CD14-positive monocyte (primary cell): ENCODE measurements around the gene NABP1. TPM values are rescaled to one million over a fixed set of nuclear protein-coding genes. Genes with fewer than 3 reads are reported as not detected.

Experiments
- DNase-seq, 3 donors: peaks; one replicate each; pipeline ENCODE4 v3.0.0-alpha.2; 2011 to 2022
- H2AFZ ChIP-seq: 2 replicates; pipeline ENCODE4 v1.6.0; 2012; ENCODE audit warnings: mild to moderate bottlenecking, low read depth, low read length, inconsistent platforms; ENCODE audit not compliant: insufficient read depth, poor library complexity, severe bottlenecking
- H3K27ac ChIP-seq, 2 donors: 1 replicate in 1 of 2; 2 replicates in 1 of 2; pipeline ENCODE4 v1.5.1; 2012 to 2013; ENCODE audit warnings: low read length in 2 of 2, control low read depth in 1 of 2, inconsistent platforms in 1 of 2, low read depth in 1 of 2, mild to moderate bottlenecking in 1 of 2
- H3K27me3 ChIP-seq, 2 donors: one replicate each; pipeline versions ENCODE4 v1.6.0 to v1.6.1; 2011 to 2013; ENCODE audit warnings: low read length in 2 of 2; ENCODE audit not compliant: control insufficient read depth in 2 of 2, insufficient read depth in 2 of 2
- H3K36me3 ChIP-seq, 2 donors: replicated peaks in 1 of 2; 1 replicate in 1 of 2; 2 replicates in 1 of 2; pipeline versions ENCODE4 v1.5.1 to v1.6.1; 2012 to 2013; ENCODE audit warnings: low read length in 2 of 2, control low read depth in 1 of 2, inconsistent platforms in 1 of 2, mild to moderate bottlenecking in 1 of 2; ENCODE audit not compliant: insufficient read depth in 2 of 2, control insufficient read depth in 1 of 2
- H3K4me1 ChIP-seq, 2 donors: 1 replicate in 1 of 2; 2 replicates in 1 of 2; pipeline versions ENCODE4 v1.5.1 to v1.6.1; 2012 to 2013; ENCODE audit warnings: low read length in 2 of 2, control low read depth in 1 of 2, inconsistent platforms in 1 of 2, mild to moderate bottlenecking in 1 of 2, moderate library complexity in 1 of 2; ENCODE audit not compliant: insufficient read depth in 2 of 2, control insufficient read depth in 1 of 2
- H3K4me2 ChIP-seq: replicated peaks from 2 replicates; pipeline ENCODE3; 2012; ENCODE audit warnings: low read length, moderate library complexity, mild to moderate bottlenecking; ENCODE audit not compliant: poor library complexity, severe bottlenecking; ENCODE audit errors: extremely low read depth
- H3K4me3 ChIP-seq, 3 experiments: fragments of 200-600 bp in 1 of 3; sonication (generic) in 1 of 3; replicated peaks in 1 of 3; 1 replicate in 2 of 3; 2 replicates in 1 of 3; pipeline ENCODE4 v1.5.1; 2011 to 2013; ENCODE audit warnings: low read length in 3 of 3, mild to moderate bottlenecking in 3 of 3, control low read depth in 2 of 3, low read depth in 2 of 3, inconsistent platforms in 1 of 3, moderate library complexity in 1 of 3
- H3K79me2 ChIP-seq: 2 replicates; pipeline ENCODE4 v1.6.0; 2012; ENCODE audit warnings: mild to moderate bottlenecking, control low read depth, inconsistent platforms, low read length, moderate library complexity; ENCODE audit not compliant: insufficient read depth
- H3K9ac ChIP-seq: 2 replicates; pipeline ENCODE4 v1.6.0; 2017; ENCODE audit warnings: low read length, mild to moderate bottlenecking; ENCODE audit not compliant: insufficient read depth, poor library complexity, severe bottlenecking
- H3K9me3 ChIP-seq, 2 donors: replicated peaks in 1 of 2; 1 replicate in 1 of 2; 2 replicates in 1 of 2; pipeline versions ENCODE4 v1.5.1 to v1.6.1; 2012 to 2013; ENCODE audit warnings: low read length in 2 of 2, control low read depth in 1 of 2; ENCODE audit not compliant: control insufficient read depth in 1 of 2, insufficient read depth in 1 of 2
- H4K20me1 ChIP-seq: 2 replicates; pipeline ENCODE4 v1.6.0; 2012; ENCODE audit warnings: mild to moderate bottlenecking, low read length, control low read depth, moderate library complexity; ENCODE audit not compliant: insufficient read depth
- H3K27ac Mint-ChIP-seq, 7 donors: one replicate each; pipeline ENCODE4 v1.8.0; 2020; ENCODE audit warnings: mild to moderate bottlenecking in 7 of 7, mixed read lengths in 7 of 7, moderate library complexity in 6 of 7, inconsistent platforms in 2 of 7
- H3K27me3 Mint-ChIP-seq, 3 donors: one replicate each; pipeline ENCODE4 v1.8.0; 2021 to 2022; ENCODE audit warnings: low read depth in 3 of 3, mild to moderate bottlenecking in 3 of 3, mixed read lengths in 3 of 3, moderate library complexity in 3 of 3, inconsistent platforms in 1 of 3
- H3K36me3 Mint-ChIP-seq, 2 donors: one replicate each; pipeline ENCODE4 v1.8.0; 2020; ENCODE audit warnings: mixed read lengths in 2 of 2, inconsistent platforms in 1 of 2, mild to moderate bottlenecking in 1 of 2
- H3K4me1 Mint-ChIP-seq: one replicate; pipeline ENCODE4 v1.8.0; 2020; ENCODE audit warnings: mild to moderate bottlenecking, mixed read lengths
- H3K4me3 Mint-ChIP-seq, 2 donors: one replicate each; pipeline ENCODE4 v1.8.0; 2020; ENCODE audit warnings: mild to moderate bottlenecking in 2 of 2, mixed read lengths in 2 of 2, moderate library complexity in 1 of 2
- H3K9me3 Mint-ChIP-seq, 7 donors: one replicate each; pipeline ENCODE4 v1.8.0; 2020 to 2022; ENCODE audit warnings: mixed read lengths in 7 of 7, mild to moderate bottlenecking in 6 of 7, moderate library complexity in 6 of 7, inconsistent platforms in 2 of 7
- WGBS: methylation state at CpG from one replicate; pipeline ENCODE4 v1.1.5; 2013; ENCODE audit warnings: missing lambda C conversion rate; ENCODE audit not compliant: insufficient coverage; 5-methylcytosine and 5-hydroxymethylcytosine counted together
- intact Hi-C, 2 donors: fragments of 100-400 bp; cut with micrococcal nuclease; formaldehyde crosslinking; loops; one replicate each; pipeline versions ENCODE4 v1.15.0 to v1.15.1; 2023
- polyA plus RNA-seq, 3 donors: library from polyadenylated mRNA; depleted of rRNA in 1 of 3; unstranded in 2 of 3; stranded (reverse) in 1 of 3; fragments of 300-500 nt in 2 of 3; fragments of >200 nt in 1 of 3; fragmentation: Illumina TruSeq in 2 of 3; gene quantifications; 1 replicate in 2 of 3; 2 replicates in 1 of 3; pipeline ENCODE4 v1.2.3, GENCODE V29; 2012 to 2021
- TF ChIP-seq, protein P1 (sequence below): fragments of 200-600 bp; IDR thresholded peaks from one replicate; pipeline ENCODE4 v1.8.0; 2022; ENCODE audit warnings: antibody characterized with exemption, mild to moderate bottlenecking

The NABP1 gene
- polyA plus RNA-seq, 3 donors: 8.0 to 20.7 (median 13.3) TPM

DNA sequence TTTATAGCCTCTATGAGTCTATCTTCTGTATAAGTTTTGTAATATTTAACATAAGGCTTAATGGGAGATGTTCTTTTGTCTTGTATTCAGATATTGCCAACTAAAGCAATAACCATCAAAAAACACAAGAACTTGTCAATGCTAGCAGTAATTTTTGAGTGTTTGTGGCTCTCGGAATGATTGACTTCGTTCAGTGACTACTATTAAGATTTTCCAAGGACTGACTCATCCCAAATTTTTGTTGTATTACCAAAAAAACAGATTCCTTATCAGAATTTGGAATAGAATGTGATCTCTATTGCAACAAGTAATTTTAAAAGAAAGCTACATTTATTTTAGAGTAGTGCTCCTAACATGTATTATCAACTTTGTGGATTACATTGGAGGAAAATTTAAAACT is 8.1 kb downstream of the NABP1 start:
- intact Hi-C loops: no loop called here

DNA sequence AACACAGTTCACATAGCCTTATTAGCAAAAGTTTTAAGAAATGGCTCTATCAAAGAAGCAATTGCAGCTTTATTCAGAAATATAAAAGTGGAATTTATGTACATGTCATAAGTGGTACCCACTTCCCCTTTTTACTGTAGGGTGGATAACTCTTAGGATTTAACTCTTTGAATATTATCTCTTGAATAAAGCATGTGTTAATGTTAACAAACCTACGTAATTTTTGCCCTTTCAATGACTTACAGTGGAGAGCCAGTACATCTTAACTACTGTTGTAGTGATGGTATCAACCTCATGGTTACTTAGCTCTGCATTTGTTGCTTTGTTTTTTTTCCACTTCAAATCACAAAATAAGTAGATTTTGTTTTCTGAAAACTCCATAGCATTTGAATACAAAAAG is 8.8 kb downstream of the NABP1 start:
- intact Hi-C loops: no loop called here
- no peak for DNase-seq

More for the DNA sequence above, 8.1 kb downstream of the NABP1 start:
- peaks cover 73% of the 10 kb centered on the region in 2 donors for H3K36me3 Mint-ChIP-seq
- Histone ChIP-seq H3K4me3 (no peak overlapping the region), H3K9me3 (no peaks in the 10 kb centered on the region), H3K4me2 (no peak overlapping the region), H3K27ac (no peak overlapping the region), H4K20me1 (peaks cover 39% of the 10 kb centered on the region), H3K9ac (no peak overlapping the region), H3K27me3 (no peaks in the 10 kb centered on the region), H3K4me1 (peaks cover 22 to 34% of the 10 kb centered on the region in 2 donors), H3K36me3 (peaks cover 74 to 75% of the 10 kb centered on the region in 2 donors), H2AFZ (no peak overlapping the region), H3K79me2 (peaks cover 13% of the 10 kb centered on the region)
- WGBS: no CpG with 5 or more reads among the region's 2 CpGs
- TF ChIP-seq, protein P1, sequence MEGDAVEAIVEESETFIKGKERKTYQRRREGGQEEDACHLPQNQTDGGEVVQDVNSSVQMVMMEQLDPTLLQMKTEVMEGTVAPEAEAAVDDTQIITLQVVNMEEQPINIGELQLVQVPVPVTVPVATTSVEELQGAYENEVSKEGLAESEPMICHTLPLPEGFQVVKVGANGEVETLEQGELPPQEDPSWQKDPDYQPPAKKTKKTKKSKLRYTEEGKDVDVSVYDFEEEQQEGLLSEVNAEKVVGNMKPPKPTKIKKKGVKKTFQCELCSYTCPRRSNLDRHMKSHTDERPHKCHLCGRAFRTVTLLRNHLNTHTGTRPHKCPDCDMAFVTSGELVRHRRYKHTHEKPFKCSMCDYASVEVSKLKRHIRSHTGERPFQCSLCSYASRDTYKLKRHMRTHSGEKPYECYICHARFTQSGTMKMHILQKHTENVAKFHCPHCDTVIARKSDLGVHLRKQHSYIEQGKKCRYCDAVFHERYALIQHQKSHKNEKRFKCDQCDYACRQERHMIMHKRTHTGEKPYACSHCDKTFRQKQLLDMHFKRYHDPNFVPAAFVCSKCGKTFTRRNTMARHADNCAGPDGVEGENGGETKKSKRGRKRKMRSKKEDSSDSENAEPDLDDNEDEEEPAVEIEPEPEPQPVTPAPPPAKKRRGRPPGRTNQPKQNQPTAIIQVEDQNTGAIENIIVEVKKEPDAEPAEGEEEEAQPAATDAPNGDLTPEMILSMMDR: no peak
- H3K27ac Mint-ChIP-seq: no peak overlapping the region
- no peak for DNase-seq
- H3K4me1 Mint-ChIP-seq: peaks cover 28% of the 10 kb centered on the region
- no peaks in the 10 kb centered on the region for H3K27me3 Mint-ChIP-seq
- no peak overlapping the region for H3K4me3 Mint-ChIP-seq
- H3K9me3 Mint-ChIP-seq: no peaks in the 10 kb centered on the region

More for the DNA sequence above, 8.8 kb downstream of the NABP1 start:
- Histone ChIP-seq H3K4me2 (no peak overlapping the region), H3K36me3 (peaks cover 69 to 71% of the 10 kb centered on the region in 2 donors), H3K27me3 (peaks cover 0 to 2% of the 10 kb centered on the region in 2 donors), H2AFZ (no peak overlapping the region), H3K9ac (no peak overlapping the region), H3K4me1 (peaks cover 19 to 29% of the 10 kb centered on the region in 2 donors), H3K4me3 (no peak overlapping the region), H3K9me3 (no peaks in the 10 kb centered on the region), H3K27ac (no peak overlapping the region), H3K79me2 (peaks cover 6% of the 10 kb centered on the region), H4K20me1 (peaks cover 34% of the 10 kb centered on the region)
- Mint-ChIP-seq H3K4me1 (peaks cover 24% of the 10 kb centered on the region), H3K4me3 (no peak overlapping the region), H3K27ac (no peak overlapping the region), H3K27me3 (no peaks in the 10 kb centered on the region), H3K36me3 (peaks cover 69 to 70% of the 10 kb centered on the region in 2 donors), H3K9me3 (no peaks in the 10 kb centered on the region)
- no CpG with 5 or more reads among the region's 1 CpG for WGBS
- TF ChIP-seq, protein P1: no peak
